Peyer's patch (tissue), 4 donors: Measurements from ENCODE around the gene ATP10A. TPM values are rescaled to one million over a fixed set of nuclear protein-coding genes. Genes with fewer than 3 reads are reported as not detected.

Experiments
- DNase-seq, 3 donors: peaks; one replicate each; pipeline ENCODE4 v3.0.0-alpha.2; 2017 to 2019
- H3K27ac ChIP-seq, 4 donors: fragments of 200-600 bp; sonication (generic); one replicate each; pipeline ENCODE4 v1.5.1; 2016 to 2019
- H3K27me3 ChIP-seq, 2 donors: fragments of 200-600 bp; sonication (generic); one replicate each; pipeline ENCODE4 v1.5.1; 2019
- H3K36me3 ChIP-seq, 3 donors: fragments of 200-600 bp; sonication (generic); one replicate each; pipeline ENCODE4 v1.5.1; 2016 to 2019
- H3K4me1 ChIP-seq, 4 donors: fragments of 200-600 bp; sonication (generic); one replicate each; pipeline ENCODE4 v1.5.1; 2016 to 2019
- H3K4me3 ChIP-seq, 4 donors: fragments of 200-600 bp; sonication (generic); 1 replicate in 3 of 4; 2 replicates in 1 of 4; pipeline ENCODE4 v1.5.1; 2016 to 2019; ENCODE audit warnings: mild to moderate bottlenecking in 1 of 4
- H3K9me3 ChIP-seq, 4 donors: fragments of 200-600 bp; sonication (generic); one replicate each; pipeline ENCODE4 v1.5.1; 2016 to 2019; ENCODE audit warnings: mild to moderate bottlenecking in 1 of 4
- CTCF ChIP-seq, 6 experiments: fragments of 450-650 bp in 4 of 6; fragments of 200-600 bp in 2 of 6; sonication (generic) in 1 of 6; IDR thresholded peaks; one replicate each; pipeline ENCODE4 v1.5.1; 2017 to 2019; ENCODE audit warnings: antibody characterized with exemption in 6 of 6, mild to moderate bottlenecking in 3 of 6, moderate library complexity in 1 of 6
- POLR2A ChIP-seq, 2 donors: fragments of 450-650 bp; IDR thresholded peaks; one replicate each; pipeline ENCODE4 v1.5.1; 2017; ENCODE audit warnings: antibody characterized with exemption in 2 of 2, mild to moderate bottlenecking in 2 of 2, moderate library complexity in 2 of 2
- total RNA-seq, 4 donors: library from RNA; depleted of rRNA; stranded (reverse); fragments of >200 nt; gene quantifications; one replicate each; pipeline ENCODE4 v1.1.0, GENCODE V29; 2016

Gene ATP10A
- total RNA-seq, 4 donors from 2014 or later = 1.6 to 7.4 (median 3.7) TPM

- no peak overlapping the region for H3K27ac ChIP-seq
- TF ChIP-seq CTCF (IDR thresholded peaks at IDR 0.05) = no peak
- no peak for TF ChIP-seq POLR2A (IDR thresholded peaks at IDR 0.05)
These were observed 189.2 kb downstream of the ATP10A start for GRCh38 chr15:25673972-25674371.

GRCh38 chr15:25673351-25673750, 189.8 kb downstream of the ATP10A start:
- Histone ChIP-seq H3K27ac (no peak overlapping the region), H3K36me3 (no peaks in the 10 kb centered on the region), H3K27me3 (no peaks in the 10 kb centered on the region), H3K4me1 (peaks cover 0 to 12% (median 0%) of the 10 kb centered on the region in 4 donors), H3K9me3 (peaks cover 0 to 4% (median 0%) of the 10 kb centered on the region in 4 donors), H3K4me3 (no peak overlapping the region)
- TF ChIP-seq POLR2A (IDR thresholded peaks at IDR 0.05) = no peak
- TF ChIP-seq CTCF (IDR thresholded peaks at IDR 0.05) = no peak
- no peak for DNase-seq

More at GRCh38 chr15:25673972-25674371, 189.2 kb downstream of the ATP10A start:
- Histone ChIP-seq H3K4me3 (no peak overlapping the region), H3K27me3 (no peaks in the 10 kb centered on the region), H3K4me1 (peaks cover 0 to 12% (median 0%) of the 10 kb centered on the region in 4 donors), H3K9me3 (peaks cover 0 to 4% (median 0%) of the 10 kb centered on the region in 4 donors), H3K36me3 (no peaks in the 10 kb centered on the region)
- no peak for DNase-seq

- H3K9me3 ChIP-seq = peaks cover 0 to 4% (median 0%) of the 10 kb centered on the region in 4 donors
- H3K27ac ChIP-seq = peak overlapping the region in 1 of 4 donors; percentile 45
- no peaks in the 10 kb centered on the region for H3K36me3 ChIP-seq
- H3K4me3 ChIP-seq = no peak overlapping the region
- TF ChIP-seq CTCF (IDR thresholded peaks at IDR 0.05) = no peak
- no peak for TF ChIP-seq POLR2A (IDR thresholded peaks at IDR 0.05)
- no peak for DNase-seq
- no peaks in the 10 kb centered on the region for H3K27me3 ChIP-seq
- peaks cover 0 to 12% (median 0%) of the 10 kb centered on the region in 4 donors for H3K4me1 ChIP-seq
These were observed 192.0 kb downstream of the ATP10A start for GRCh38 chr15:25671132-25671531.

GRCh38 chr15:25670621-25671020, 192.5 kb downstream of the ATP10A start:
- Histone ChIP-seq H3K9me3 (peaks cover 0 to 4% (median 0%) of the 10 kb centered on the region in 4 donors), H3K27ac (peak overlapping the region in 1 of 4 donors; percentile 45), H3K27me3 (no peaks in the 10 kb centered on the region), H3K4me1 (peaks cover 0 to 12% (median 0%) of the 10 kb centered on the region in 4 donors), H3K36me3 (no peaks in the 10 kb centered on the region), H3K4me3 (no peak overlapping the region)
- no peak for DNase-seq
- no peak for TF ChIP-seq POLR2A (IDR thresholded peaks at IDR 0.05)
- no peak for TF ChIP-seq CTCF (IDR thresholded peaks at IDR 0.05)

GRCh38 chr15:25670025-25670554, 193.0 kb downstream of the ATP10A start:
- no peaks in the 10 kb centered on the region for H3K36me3 ChIP-seq
- no peaks in the 10 kb centered on the region for H3K27me3 ChIP-seq
- peak overlapping the region in 1 of 4 donors; percentile 45 for H3K27ac ChIP-seq
- no peak for DNase-seq
- H3K4me3 ChIP-seq = no peak overlapping the region
- peaks cover 0 to 4% (median 0%) of the 10 kb centered on the region in 4 donors for H3K9me3 ChIP-seq
- H3K4me1 ChIP-seq = peaks cover 0 to 12% (median 0%) of the 10 kb centered on the region in 4 donors
- TF ChIP-seq CTCF (IDR thresholded peaks at IDR 0.05) (no peak), POLR2A (IDR thresholded peaks at IDR 0.05) (no peak)
